ENCODE data around the gene ATAD3C. TPM values are rescaled to one million over a fixed set of nuclear protein-coding genes. Genes with fewer than 3 reads are reported as not detected.
A peak's percentile ranks its signal among the peaks of the same experiment; 100 is the strongest.

Gene ATAD3C
- total RNA-seq, result 1 to 10 TPM in 5 of 10 donors, under 1 TPM in 5; 0.11 to 2.2 (median 1.2) TPM
- polyA plus RNA-seq, result under 1 TPM; 0.49 to 0.66 TPM
- long read RNA-seq, donor 1, result 0 reads
- long read RNA-seq, donor 2, result 0 reads
- long read RNA-seq, donor 3, result 0 reads

DNA sequence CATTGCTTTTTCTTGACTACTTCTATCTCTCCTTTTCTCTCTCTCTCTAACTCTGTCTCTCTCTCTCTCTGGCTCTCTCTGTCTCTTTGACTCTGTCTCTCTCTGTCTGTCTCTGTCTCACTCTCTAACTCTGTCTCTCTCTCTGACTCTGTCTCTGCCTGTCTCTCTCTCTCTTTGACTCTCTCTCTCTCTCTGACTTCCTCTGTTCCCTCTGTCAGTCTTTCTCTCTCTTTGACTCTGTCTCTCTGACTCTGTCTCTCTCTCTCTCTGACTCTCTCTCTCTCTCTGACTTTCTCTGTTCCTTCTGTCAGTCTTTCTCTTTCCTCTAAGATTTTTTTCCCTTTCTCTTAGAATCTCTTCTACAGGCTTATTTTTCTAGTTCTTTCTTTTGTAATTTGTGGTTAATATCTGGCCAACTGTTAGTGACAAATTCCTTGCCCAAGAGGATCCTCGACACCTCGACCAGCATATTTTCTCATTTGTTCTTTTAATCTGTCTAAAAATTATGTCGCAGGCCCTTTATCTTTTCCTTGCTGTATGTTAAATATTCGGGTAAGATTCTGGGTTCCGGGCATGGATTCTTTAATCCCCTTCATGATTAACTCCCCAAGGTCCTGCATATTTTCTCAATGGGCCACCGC lies at the start of gene ATAD3C:
Gene ATAD3C (plus strand): TSS at position 591 of the 641 bp plus-strand sequence. CDS start 995 bp downstream, outside the sequence.
- Histone ChIP-seq H3K9me3 (no peaks in the 10 kb centered on the region), H3K27me3 (no peaks in the 10 kb centered on the region), H3K27ac (no peak within 1 kb of the TSS), H3K36me3 (no peaks in the 10 kb centered on the region), H3K4me1 (no peaks in the 10 kb centered on the region), H3K4me3 (no peak within 1 kb of the TSS)
- WGBS, 2 donors, result 81 to 86% methylated on average over 6 of the region's 6 CpGs
- DNase-seq, result no peak
- intact Hi-C loops (cut with DNase I), result no loop called here
- TF ChIP-seq CTCF (IDR thresholded peaks at IDR 0.05), result no peak
- no peak for ATAC-seq

- H3K36me3 ChIP-seq, result peaks cover 0 to 78% (median 55%) of the 10 kb centered on the region in 9 donors
- DNase-seq (no peak), ATAC-seq (peak in 2 of 8 donors; percentile 1 to 4)
- TF ChIP-seq CTCF (IDR thresholded peaks at IDR 0.05), result no peak
- intact Hi-C loops (cut with DNase I), result loop anchor here in 2 of 10 donors (5.0 to 10.0 kb wide), 3 partner anchors 37 to 105 kb away; partner anchors contain the start of gene VWA1 (in 1 of the 2)
- H3K27me3 ChIP-seq, result no peaks in the 10 kb centered on the region
- peak overlapping the region; percentile 63 to 100 (median 96) for H3K4me3 ChIP-seq
- no peaks in the 10 kb centered on the region for H3K9me3 ChIP-seq
- H3K4me1 ChIP-seq, result peaks cover 13 to 71% (median 42%) of the 10 kb centered on the region in 9 donors
- H3K27ac ChIP-seq, result peak overlapping the region; percentile 31 to 98 (median 92)
- WGBS, 2 donors, result 6 to 7% methylated on average over 33 to 34 of the region's 34 CpGs
These were observed 49.5 kb upstream of the ATAD3C start for GRCh38 chr1:1399872-1400575.

GRCh38 chr1:1400576-1401456 lies 48.7 kb upstream of the ATAD3C start:
- no peak for TF ChIP-seq CTCF (IDR thresholded peaks at IDR 0.05)
- Histone ChIP-seq H3K27ac (peak overlapping the region in 8 of 10 donors; percentile 90 to 98 (median 94)), H3K9me3 (no peaks in the 10 kb centered on the region), H3K4me3 (peak overlapping the region in 9 of 10 donors; percentile 80 to 100 (median 97)), H3K27me3 (no peaks in the 10 kb centered on the region), H3K4me1 (peaks cover 13 to 71% (median 43%) of the 10 kb centered on the region in 9 donors), H3K36me3 (peaks cover 0 to 78% (median 60%) of the 10 kb centered on the region in 9 donors)
- intact Hi-C loops (cut with DNase I), result loop anchor here in 2 of 10 donors (5.0 to 10.0 kb wide), 2 partner anchors 36 to 104 kb away; partner anchors contain the start of gene VWA1 (in 1 of the 2)
- 82 to 85% methylated on average over 22 of the region's 22 CpGs for WGBS, 2 donors
- no peak for ATAC-seq
- DNase-seq, result no peak
